NCI-H2107 treated with DMSO at 0.1 percent for 48 hours (cell line): ENCODE measurements around the gene STK25.
A peak's percentile ranks its signal among the peaks of the same experiment; 100 is the strongest.
"Not testable (repeated sequence)": the region's sequence is repeated elsewhere in the genome, so short reads cannot be mapped to it uniquely, and the experiment has no call there.

ENCODE experiments used
- DNase-seq: peaks from one replicate; lab custom pipeline; 2025; ENCODE audit not compliant: unreplicated experiment; lab: John Stamatoyannopoulos, UW

Gene STK25

GRCh38 chr2:241540401-241540770, 32.0 kb upstream of the STK25 start:
- no peak for DNase-seq

GRCh38 chr2:241539616-241540374, 31.4 kb upstream of the STK25 start:
- no peak for DNase-seq

- DNase-seq, result no peak
Measured at GRCh38 chr2:241538838-241539615, 30.6 kb upstream of the STK25 start.

- no peak for DNase-seq
Measured at GRCh38 chr2:241535871-241536655, 27.7 kb upstream of the STK25 start.

- no peak for DNase-seq
Measured at GRCh38 chr2:241534701-241535375, 26.5 kb upstream of the STK25 start.

- DNase-seq, result no peak
Measured at GRCh38 chr2:241534293-241534692, 25.9 kb upstream of the STK25 start.

GRCh38 chr2:241532733-241533601, 24.6 kb upstream of the STK25 start:
- DNase-seq, result no peak

GRCh38 chr2:241532168-241532567, 23.8 kb upstream of the STK25 start:
- DNase-seq, result no peak

- DNase-seq, result no peak
Measured at GRCh38 chr2:241531161-241531722, 22.9 kb upstream of the STK25 start.

GRCh38 chr2:241530571-241530970, 22.2 kb upstream of the STK25 start:
- DNase-seq, result no peak

- DNase-seq, result not testable (repeated sequence)
Measured at GRCh38 chr2:241525818-241526780, 17.7 kb upstream of the STK25 start.

GRCh38 chr2:241522477-241522876, 14.1 kb upstream of the STK25 start:
- DNase-seq, result no peak

GRCh38 chr2:241519669-241520068, 11.3 kb upstream of the STK25 start:
- DNase-seq, result peak; percentile 75

- DNase-seq, result no peak
Measured at GRCh38 chr2:241517297-241517696, 8.9 kb upstream of the STK25 start.

GRCh38 chr2:241516520-241516965, 8.2 kb upstream of the STK25 start:
- DNase-seq, result no peak

- no peak for DNase-seq
Measured at GRCh38 chr2:241514986-241515737, 6.8 kb upstream of the STK25 start.

GRCh38 chr2:241514553-241514952, 6.2 kb upstream of the STK25 start:
- no peak for DNase-seq
